MM.1S (cell line): ENCODE data around the gene CHST11.

ENCODE experiments used
- EZH2 ChIP-seq: fragments of 300-600 bp; sonication (generic); optimal IDR thresholded peaks from 2 replicates; pipeline ENCODE3; 2017; ENCODE audit warnings: low read depth, mild to moderate bottlenecking, antibody characterized with exemption, low read length, mixed read lengths
- EZH2phosphoT487 ChIP-seq: fragments of 300-600 bp; sonication (generic); IDR thresholded peaks from 2 replicates; pipeline ENCODE4 v1.6.1; 2018; ENCODE audit warnings: antibody characterized with exemption, low read length
- TF ChIP-seq, protein P1 (sequence below): fragments of 300-600 bp; sonication (generic); IDR thresholded peaks from 2 replicates; pipeline ENCODE4 v1.5.1; 2016; ENCODE audit warnings: antibody characterized with exemption, low read length, mixed read lengths

DNA sequence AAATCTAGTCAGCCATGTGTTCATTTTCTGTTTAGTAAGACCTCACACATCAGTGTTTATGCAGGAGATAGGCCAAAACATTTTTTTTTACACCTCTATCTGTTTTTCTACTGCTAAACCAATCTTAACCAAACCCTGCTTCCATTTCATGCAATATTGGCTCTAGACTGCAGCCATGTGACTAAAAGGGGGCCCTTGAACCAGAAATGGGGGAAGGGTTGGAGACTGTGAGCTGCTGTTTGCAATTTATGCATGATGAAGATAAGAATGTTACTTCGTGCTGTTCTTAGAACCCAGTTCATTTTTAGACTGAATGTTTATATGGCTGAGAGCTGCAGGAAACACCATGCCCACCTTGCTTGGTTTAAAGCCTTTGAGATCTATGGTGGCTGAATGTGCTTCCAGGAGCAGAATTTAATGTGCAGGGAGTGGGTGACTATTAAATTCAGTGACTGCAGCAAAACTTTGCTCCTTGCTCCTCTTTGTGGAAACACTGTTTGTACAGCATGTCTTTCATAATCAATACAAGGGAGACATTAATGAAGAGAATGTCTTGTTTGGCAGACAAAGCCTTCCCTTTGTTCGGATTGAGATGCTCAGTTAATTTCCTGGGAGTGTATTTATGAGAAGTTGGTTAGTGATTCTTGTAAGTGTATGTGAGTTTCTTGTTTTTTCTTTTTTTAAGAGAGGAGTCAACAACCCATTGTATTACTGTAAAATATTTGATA, 53.6 kb downstream of the CHST11 start:
- TF ChIP-seq EZH2, result no peak
- TF ChIP-seq, protein P1, sequence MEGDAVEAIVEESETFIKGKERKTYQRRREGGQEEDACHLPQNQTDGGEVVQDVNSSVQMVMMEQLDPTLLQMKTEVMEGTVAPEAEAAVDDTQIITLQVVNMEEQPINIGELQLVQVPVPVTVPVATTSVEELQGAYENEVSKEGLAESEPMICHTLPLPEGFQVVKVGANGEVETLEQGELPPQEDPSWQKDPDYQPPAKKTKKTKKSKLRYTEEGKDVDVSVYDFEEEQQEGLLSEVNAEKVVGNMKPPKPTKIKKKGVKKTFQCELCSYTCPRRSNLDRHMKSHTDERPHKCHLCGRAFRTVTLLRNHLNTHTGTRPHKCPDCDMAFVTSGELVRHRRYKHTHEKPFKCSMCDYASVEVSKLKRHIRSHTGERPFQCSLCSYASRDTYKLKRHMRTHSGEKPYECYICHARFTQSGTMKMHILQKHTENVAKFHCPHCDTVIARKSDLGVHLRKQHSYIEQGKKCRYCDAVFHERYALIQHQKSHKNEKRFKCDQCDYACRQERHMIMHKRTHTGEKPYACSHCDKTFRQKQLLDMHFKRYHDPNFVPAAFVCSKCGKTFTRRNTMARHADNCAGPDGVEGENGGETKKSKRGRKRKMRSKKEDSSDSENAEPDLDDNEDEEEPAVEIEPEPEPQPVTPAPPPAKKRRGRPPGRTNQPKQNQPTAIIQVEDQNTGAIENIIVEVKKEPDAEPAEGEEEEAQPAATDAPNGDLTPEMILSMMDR, result no peak
- TF ChIP-seq EZH2phosphoT487, result no peak
